Measurements from ENCODE around the gene BCAP29. TPM values are rescaled to one million over a fixed set of nuclear protein-coding genes. Genes with fewer than 3 reads are reported as not detected.
A peak's percentile ranks its signal among the peaks of the same experiment; 100 is the strongest.

The BCAP29 gene
- total and polyA plus RNA-seq, 2 of the 4 experiments (the other 2 are of a cell fraction) = 33.0 to 35.1 TPM

GRCh38 chr7:107559864-107560263, 20.2 kb upstream of the BCAP29 start:
- Histone ChIP-seq H2AK5ac (ENCODE audit: low read depth, low read length) (no peak overlapping the region), H3K27ac (ENCODE audit: insufficient read depth, low read length) (no peak overlapping the region), H3K4ac (ENCODE audit: low read depth, low read length) (no peak overlapping the region), H2BK5ac (ENCODE audit: low read depth, low read length, poor library complexity, severe bottlenecking) (peak overlapping the region; percentile 54), H3K14ac (replicated peaks; ENCODE audit: low read depth, low read length) (peak overlapping the region; percentile 27; the same call in 1 of the 2 replicates), H3K4me1 (ENCODE audit: control insufficient read depth, insufficient read depth, low read length) (peaks cover 5% of the 10 kb centered on the region; the same call in 1 of the 2 replicates), H4K91ac (ENCODE audit: insufficient read depth, low read depth, low read length) (no peak overlapping the region), H2AK9ac (replicated peaks; ENCODE audit: low read depth, low read length, poor library complexity) (no peak overlapping the region), H3K79me1 (ENCODE audit: low read depth in 1 of 2, low read length in 2 of 2) (peaks cover 27 to 46% of the 10 kb centered on the region in 2 experiments), H3K4me2 (ENCODE audit: low read depth, low read length) (peak overlapping the region; percentile 84; the same call in 1 of the 2 replicates), H3K9me1 (ENCODE audit: insufficient read depth, low read length) (no peaks in the 10 kb centered on the region), H3K9me3 (ENCODE audit: control insufficient read depth, insufficient read depth, low read length) (no peaks in the 10 kb centered on the region), H4K8ac (ENCODE audit: low read depth in 2 of 2, low read length in 2 of 2) (no peak overlapping the region), H2AFZ (replicated peaks; ENCODE audit: low read length, poor library complexity) (no peak overlapping the region), H2BK120ac (ENCODE audit: low read depth, low read length) (no peak overlapping the region), H3K9ac (ENCODE audit: low read depth, low read length) (no peak overlapping the region), H3K4me3 (ENCODE audit: insufficient read depth, low read depth, low read length) (no peak overlapping the region), H4K5ac (ENCODE audit: low read depth, low read length) (no peak overlapping the region), H3K18ac (ENCODE audit: low read depth, low read length) (peak overlapping the region; percentile 67; the same call in 1 of the 2 replicates), H2BK15ac (ENCODE audit: low read depth, low read length) (no peak overlapping the region), H3K56ac (ENCODE audit: extremely low read depth, insufficient read depth, low read length) (no peak overlapping the region), H3K36me3 (ENCODE audit: control insufficient read depth, insufficient read depth, low read length) (no peaks in the 10 kb centered on the region), H2BK20ac (ENCODE audit: low read depth, low read length) (no peak overlapping the region), H3K27me3 (ENCODE audit: control insufficient read depth, insufficient read depth, low read length) (no peaks in the 10 kb centered on the region), H3K23ac (ENCODE audit: low read depth, low read length) (peak overlapping the region; percentile 29; the same call in 1 of the 2 replicates), H4K20me1 (ENCODE audit: insufficient read depth, low read length) (no peaks in the 10 kb centered on the region)
- POLR2A ChIA-PET (ENCODE audit: unreplicated experiment) = no interaction called here
- in situ Hi-C loops (cut with MboI; ENCODE audit: low sequenced_read_pairs) (no loop called here), dilution Hi-C loops (cut with HindIII; ENCODE audit: low sequenced_read_pairs, unreplicated experiment) (no loop called here), intact Hi-C loops (cut with micrococcal nuclease) (no loop called here)
- WGBS, 2 experiments (ENCODE audit: extremely low coverage in 2 of 2, insufficient read length in 1 of 2) = no CpG with 5 or more reads among the region's 2 CpGs
- no TSS peak for BruUV-seq (replicated peaks)
- DNase-seq (peak; percentile 78), ATAC-seq (ENCODE audit: low read depth) (peak; percentile 38)
- TF ChIP-seq MAFK (IDR thresholded peaks at IDR 0.05; ENCODE audit: low read depth, low read length) (peak; percentile 90), CTCF (conservative IDR thresholded peaks at IDR 0.05; ENCODE audit: low read depth, low read length) (no peak)
- CTCF ChIA-PET = no interaction called here
